Vein endothelial cell (primary cell): ENCODE measurements around the gene UEVLD. TPM values are rescaled to one million over a fixed set of nuclear protein-coding genes. Genes with fewer than 3 reads are reported as not detected.

ENCODE experiments used
- total RNA-seq: library from RNA; depleted of rRNA; stranded (reverse); fragments of >200 nt; gene quantifications from 2 replicates; pipeline ENCODE4 v1.2.3, GENCODE V29; 2012

The UEVLD gene
- total RNA-seq: 23.8 and 25.7 TPM in 2 replicates

GRCh38 chr11:18588297-18589252 lies at the start of gene UEVLD:
UEVLD (minus strand) TSS chr11:18588734; CDS start chr11:18588654, 80 bp downstream.

GRCh38 chr11:18634140-18635032 lies 45.9 kb upstream of the UEVLD start, which contains the start of gene SPTY2D1:
SPTY2D1 (minus strand) TSS chr11:18634342; CDS start chr11:18634257, 85 bp downstream.

GRCh38 chr11:18599739-18600230 lies 11.3 kb upstream of the UEVLD start, which contains the start of gene MISFA:
MISFA (plus strand) TSS chr11:18599789; CDS start chr11:18599929, 140 bp downstream.

GRCh38 chr11:18526521-18527296 lies 61.8 kb downstream of the UEVLD start, which contains the start of gene TSG101:
TSG101 (minus strand) TSS chr11:18526942; CDS start chr11:18526816, 126 bp downstream.

Other genes with a start within 250 kb of the UEVLD start
- gene LDHA, start 194.2 kb downstream of the UEVLD start, total RNA-seq: 504 and 559 TPM in 2 replicates
- not detected in 2 replicates for gene LDHC, start 176.4 kb downstream of the UEVLD start, total RNA-seq
- not detected in 2 replicates for gene LDHAL6A, start 132.9 kb downstream of the UEVLD start, total RNA-seq
- 56.8 and 73.5 TPM in 2 replicates for gene TSG101, start 61.8 kb downstream of the UEVLD start, total RNA-seq
- 2.9 TPM in 1 of 2 replicates, not detected in the other for gene MISFA, start 11.1 kb upstream of the UEVLD start, total RNA-seq
- 19.9 and 26.0 TPM in 2 replicates for gene SPTY2D1, start 45.6 kb upstream of the UEVLD start, total RNA-seq
- gene TMEM86A, start 110.0 kb upstream of the UEVLD start, total RNA-seq: 2.5 and 3.3 TPM in 2 replicates
- gene IGSF22, start 137.5 kb upstream of the UEVLD start, total RNA-seq: not detected in 2 replicates
- gene PTPN5, start 203.1 kb upstream of the UEVLD start, total RNA-seq: not detected in 2 replicates